Tibial artery (tissue), 4 donors: ENCODE data around the gene NECTIN1.

Experiments
- DNase-seq, 2 donors: peaks; one replicate each; pipeline ENCODE4 v3.0.0-alpha.2; 2019
- H3K27ac ChIP-seq, 2 donors: fragments of 200-600 bp; sonication (generic) in 1 of 2; 1 replicate in 1 of 2; 2 replicates in 1 of 2; pipeline ENCODE4 v1.5.1; 2018 to 2019; ENCODE audit warnings: mild to moderate bottlenecking in 1 of 2
- H3K27me3 ChIP-seq, 2 donors: fragments of 200-600 bp; sonication (generic) in 1 of 2; one replicate each; pipeline versions ENCODE4 v1.5.1 to v1.6.0; 2016 to 2019
- H3K36me3 ChIP-seq, 3 donors: fragments of 200-600 bp; sonication (generic) in 2 of 3; one replicate each; pipeline ENCODE4 v1.5.1; 2016 to 2019; ENCODE audit warnings: mild to moderate bottlenecking in 2 of 3
- H3K4me1 ChIP-seq, 4 donors: fragments of 200-600 bp; sonication (generic) in 2 of 4; 1 replicate in 3 of 4; 2 replicates in 1 of 4; pipeline ENCODE4 v1.5.1; 2016 to 2019
- H3K4me3 ChIP-seq, 2 donors: fragments of 200-600 bp; sonication (generic) in 1 of 2; 1 replicate in 1 of 2; 2 replicates in 1 of 2; pipeline ENCODE4 v1.5.1; 2018 to 2019; ENCODE audit warnings: mild to moderate bottlenecking in 2 of 2
- H3K9me3 ChIP-seq, 3 donors: fragments of 200-600 bp; sonication (generic) in 1 of 3; one replicate each; pipeline ENCODE4 v1.5.1; 2016 to 2019
- intact Hi-C: fragments of 100-400 bp; cut with DNase I; formaldehyde crosslinking; loops from one replicate; pipeline ENCODE4 v1.15.0; 2023; ENCODE audit warnings: low total_unique reads
- TF ChIP-seq, protein P1 (sequence below), 2 experiments: fragments of 200-600 bp in 1 of 2; fragments of 450-650 bp in 1 of 2; IDR thresholded peaks; one replicate each; pipeline ENCODE4 v1.5.1; 2017 to 2019; ENCODE audit warnings: antibody characterized with exemption in 2 of 2, mild to moderate bottlenecking in 1 of 2, moderate library complexity in 1 of 2

The NECTIN1 gene

DNA sequence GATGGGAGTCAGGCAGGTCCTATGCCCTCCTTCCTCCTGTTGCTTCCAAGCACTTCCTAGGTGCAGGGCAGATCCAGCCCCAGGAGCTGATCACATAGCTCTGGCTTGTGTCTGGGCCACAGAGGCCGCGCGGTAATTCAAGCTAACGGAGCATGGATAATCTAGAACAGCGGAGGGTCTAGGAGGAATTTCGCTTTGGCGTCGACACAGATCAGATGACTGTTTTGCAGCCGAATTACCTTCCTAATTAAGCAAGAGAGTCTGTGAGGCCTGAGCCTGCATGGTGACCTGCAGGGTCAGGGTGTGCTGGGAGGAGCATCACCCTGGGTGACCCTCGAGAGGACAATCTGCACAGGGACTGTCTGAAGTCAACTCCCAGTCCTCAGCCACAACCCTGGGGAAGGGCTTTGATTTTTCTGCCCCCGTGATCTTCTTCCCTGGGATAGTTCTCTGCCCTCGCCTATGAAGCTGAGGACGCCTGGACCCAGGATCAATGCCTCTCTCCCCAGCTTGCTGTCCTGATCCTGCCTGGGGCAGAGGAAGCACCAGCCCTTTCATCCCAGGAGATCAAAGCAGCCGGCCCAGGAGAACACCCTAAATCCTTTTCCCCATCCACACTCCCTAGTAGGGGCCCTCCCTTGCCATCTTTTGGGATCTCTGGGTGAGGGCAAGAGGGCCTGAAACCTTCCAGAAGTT lies 11.0 kb downstream of the NECTIN1 start:
- intact Hi-C loops, result no loop called here
- H3K27ac ChIP-seq, result no peak overlapping the region
- no peak overlapping the region for H3K4me3 ChIP-seq
- no peaks in the 10 kb centered on the region for H3K27me3 ChIP-seq
- peaks cover 0 to 14% (median 6%) of the 10 kb centered on the region in 4 donors for H3K4me1 ChIP-seq
- no peaks in the 10 kb centered on the region for H3K36me3 ChIP-seq
- no peak for DNase-seq
- TF ChIP-seq, protein P1, sequence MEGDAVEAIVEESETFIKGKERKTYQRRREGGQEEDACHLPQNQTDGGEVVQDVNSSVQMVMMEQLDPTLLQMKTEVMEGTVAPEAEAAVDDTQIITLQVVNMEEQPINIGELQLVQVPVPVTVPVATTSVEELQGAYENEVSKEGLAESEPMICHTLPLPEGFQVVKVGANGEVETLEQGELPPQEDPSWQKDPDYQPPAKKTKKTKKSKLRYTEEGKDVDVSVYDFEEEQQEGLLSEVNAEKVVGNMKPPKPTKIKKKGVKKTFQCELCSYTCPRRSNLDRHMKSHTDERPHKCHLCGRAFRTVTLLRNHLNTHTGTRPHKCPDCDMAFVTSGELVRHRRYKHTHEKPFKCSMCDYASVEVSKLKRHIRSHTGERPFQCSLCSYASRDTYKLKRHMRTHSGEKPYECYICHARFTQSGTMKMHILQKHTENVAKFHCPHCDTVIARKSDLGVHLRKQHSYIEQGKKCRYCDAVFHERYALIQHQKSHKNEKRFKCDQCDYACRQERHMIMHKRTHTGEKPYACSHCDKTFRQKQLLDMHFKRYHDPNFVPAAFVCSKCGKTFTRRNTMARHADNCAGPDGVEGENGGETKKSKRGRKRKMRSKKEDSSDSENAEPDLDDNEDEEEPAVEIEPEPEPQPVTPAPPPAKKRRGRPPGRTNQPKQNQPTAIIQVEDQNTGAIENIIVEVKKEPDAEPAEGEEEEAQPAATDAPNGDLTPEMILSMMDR (IDR thresholded peaks at IDR 0.05), result no peak
- H3K9me3 ChIP-seq, result no peaks in the 10 kb centered on the region

GRCh38 chr11:119716582-119717498 lies 12.2 kb downstream of the NECTIN1 start:
- no peak for DNase-seq
- no peaks in the 10 kb centered on the region for H3K27me3 ChIP-seq
- H3K36me3 ChIP-seq, result no peaks in the 10 kb centered on the region
- TF ChIP-seq, protein P1 (IDR thresholded peaks at IDR 0.05), result no peak
- intact Hi-C loops, result no loop called here
- H3K9me3 ChIP-seq, result no peaks in the 10 kb centered on the region
- peaks cover 0 to 14% (median 6%) of the 10 kb centered on the region in 4 donors for H3K4me1 ChIP-seq
- no peak overlapping the region for H3K4me3 ChIP-seq
- no peak overlapping the region for H3K27ac ChIP-seq

DNA sequence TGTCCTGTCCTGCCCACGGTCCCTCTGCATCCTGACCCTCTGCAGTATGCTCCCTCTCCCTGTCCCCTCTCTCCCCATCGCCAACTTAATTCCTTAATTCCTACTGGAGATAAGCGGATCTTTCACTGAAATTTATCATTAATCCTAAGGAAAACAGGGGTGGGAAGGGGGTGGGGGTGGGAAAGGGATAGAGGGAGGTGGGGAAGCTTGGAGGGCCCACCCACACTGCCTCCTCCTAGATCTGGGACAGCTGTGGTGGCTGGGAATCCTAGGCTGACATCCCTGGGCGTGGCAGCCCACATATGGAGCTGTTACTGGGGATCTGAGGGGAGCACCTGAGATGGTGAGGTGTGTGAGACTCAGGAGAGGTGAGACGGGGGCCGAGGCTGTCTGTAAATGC lies 14.4 kb downstream of the NECTIN1 start:
- Histone ChIP-seq H3K4me3 (no peak overlapping the region), H3K4me1 (peaks cover 0 to 6% (median 0%) of the 10 kb centered on the region in 4 donors), H3K27ac (no peak overlapping the region), H3K9me3 (no peaks in the 10 kb centered on the region), H3K27me3 (no peaks in the 10 kb centered on the region), H3K36me3 (no peaks in the 10 kb centered on the region)
- TF ChIP-seq, protein P1 (IDR thresholded peaks at IDR 0.05), result no peak
- no peak for DNase-seq
- intact Hi-C loops, result no loop called here

DNA sequence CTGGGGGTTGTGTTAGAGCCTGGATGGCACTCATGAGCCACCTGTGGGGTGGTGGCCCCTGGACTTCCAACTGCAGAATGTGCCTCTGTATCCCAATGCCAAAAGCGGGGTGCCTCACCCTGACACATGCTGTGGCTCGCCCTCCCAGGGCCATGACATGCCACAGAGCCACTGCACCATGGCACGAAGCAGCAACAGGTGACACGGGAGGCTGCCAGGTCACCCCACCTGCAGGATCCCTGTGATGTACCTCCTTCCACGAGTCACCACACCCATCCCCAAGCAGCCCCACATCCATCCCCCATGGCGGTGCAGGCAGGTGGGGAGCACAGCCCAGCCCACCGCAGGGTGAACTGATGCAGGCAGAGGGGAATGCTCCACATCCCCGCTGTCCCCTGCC lies 14.8 kb downstream of the NECTIN1 start:
- H3K27me3 ChIP-seq, result no peaks in the 10 kb centered on the region
- intact Hi-C loops, result no loop called here
- H3K9me3 ChIP-seq, result no peaks in the 10 kb centered on the region
- no peak for DNase-seq
- peaks cover 0 to 6% (median 0%) of the 10 kb centered on the region in 4 donors for H3K4me1 ChIP-seq
- H3K36me3 ChIP-seq, result no peaks in the 10 kb centered on the region
- no peak overlapping the region for H3K4me3 ChIP-seq
- no peak overlapping the region for H3K27ac ChIP-seq
- TF ChIP-seq, protein P1 (IDR thresholded peaks at IDR 0.05), result no peak

- no peak overlapping the region for H3K27ac ChIP-seq
- no peak for DNase-seq
Measured at GRCh38 chr11:119713359-119714040, 15.5 kb downstream of the NECTIN1 start.

More at GRCh38 chr11:119713359-119714040, 15.5 kb downstream of the NECTIN1 start:
- intact Hi-C loops, result no loop called here
- Histone ChIP-seq H3K9me3 (no peaks in the 10 kb centered on the region), H3K4me3 (no peak overlapping the region), H3K27me3 (no peaks in the 10 kb centered on the region), H3K4me1 (peaks cover 0 to 6% (median 0%) of the 10 kb centered on the region in 4 donors), H3K36me3 (no peaks in the 10 kb centered on the region)
- TF ChIP-seq, protein P1 (IDR thresholded peaks at IDR 0.05), result no peak
